Fibroblast of mammary gland (primary cell): ENCODE measurements around the gene SECISBP2.

Source experiments
- DNase-seq: peaks from one replicate; pipeline ENCODE4 v3.0.0-alpha.2; 2010; ENCODE audit warnings: low read depth
- H3K4me3 ChIP-seq: 2 replicates; pipeline ENCODE4 v1.5.1; 2011; ENCODE audit warnings: low read depth, mild to moderate bottlenecking, low read length, moderate library complexity; ENCODE audit not compliant: control insufficient read depth
- CTCF ChIP-seq: conservative IDR thresholded peaks from 2 replicates; pipeline ENCODE4 v1.5.1; 2011; ENCODE audit warnings: low read depth, low read length, inconsistent platforms; ENCODE audit not compliant: control insufficient read depth, insufficient read depth

SECISBP2 gene

GRCh38 chr9:89360465-89360864 lies 42.2 kb downstream of the SECISBP2 start:
- TF ChIP-seq CTCF = no peak
- H3K4me3 ChIP-seq = no peak overlapping the region
- no peak for DNase-seq

DNA sequence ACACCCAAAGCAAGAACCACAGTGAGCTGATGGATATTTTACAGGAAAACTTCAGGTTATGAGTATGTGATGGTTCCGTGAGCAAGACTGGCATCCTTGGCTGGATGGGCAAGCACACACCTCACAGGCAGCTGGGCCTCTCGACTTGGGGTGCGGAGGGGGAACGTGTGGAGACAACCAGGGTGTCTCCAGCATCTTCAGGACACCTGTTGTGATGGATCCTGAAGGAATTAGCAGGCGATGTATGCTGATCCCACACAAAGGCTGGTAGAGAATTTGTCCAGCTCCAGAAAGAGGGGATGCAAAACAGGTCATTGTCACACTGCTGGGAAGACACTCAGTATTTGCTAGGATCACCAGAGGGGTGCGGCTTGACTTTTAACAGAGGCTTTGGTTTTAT lies 42.7 kb downstream of the SECISBP2 start:
- DNase-seq = no peak
- TF ChIP-seq CTCF = no peak
- no peak overlapping the region for H3K4me3 ChIP-seq

DNA sequence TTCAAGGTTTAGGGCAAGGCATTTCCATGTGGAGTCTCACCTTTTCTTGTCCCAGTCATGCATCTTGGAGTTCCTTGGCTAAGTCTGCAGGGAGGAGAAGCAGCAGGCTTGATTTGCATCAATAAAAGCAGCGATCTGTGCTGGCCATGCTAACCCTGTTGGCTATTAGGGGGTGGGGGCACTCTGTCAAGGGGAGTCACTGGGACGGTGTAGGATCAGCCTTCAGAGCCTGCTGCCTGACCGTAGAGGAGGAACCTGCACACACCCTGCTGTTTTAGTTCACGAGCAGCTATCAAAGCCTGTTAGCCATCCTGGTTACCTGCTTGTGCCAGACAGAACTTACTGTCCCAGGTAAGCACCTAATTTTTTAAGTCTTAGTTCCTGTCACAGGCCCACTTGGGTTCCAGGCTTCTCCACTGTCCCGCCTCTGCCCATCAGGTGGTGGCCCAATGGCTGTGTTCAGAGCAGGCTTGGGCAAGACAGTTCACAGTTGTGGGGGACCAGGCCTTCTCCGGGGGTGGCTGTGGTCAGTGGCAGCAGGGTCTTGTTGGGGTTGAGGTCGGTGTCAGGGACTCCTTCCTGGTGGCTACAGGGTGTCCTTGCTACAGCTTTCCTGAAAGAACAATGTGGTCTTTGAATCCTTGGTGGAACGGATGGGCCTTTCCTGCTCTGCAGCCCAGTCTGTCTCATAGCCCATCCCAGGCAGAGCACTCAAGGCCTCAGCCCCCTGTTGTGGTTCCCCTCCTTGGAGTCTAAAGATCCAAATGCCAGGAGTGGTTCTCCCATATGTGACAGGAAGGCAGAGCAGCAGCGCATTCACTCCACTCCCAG lies 43.7 kb downstream of the SECISBP2 start:
- no peak for TF ChIP-seq CTCF
- DNase-seq = no peak
- no peak overlapping the region for H3K4me3 ChIP-seq

DNA sequence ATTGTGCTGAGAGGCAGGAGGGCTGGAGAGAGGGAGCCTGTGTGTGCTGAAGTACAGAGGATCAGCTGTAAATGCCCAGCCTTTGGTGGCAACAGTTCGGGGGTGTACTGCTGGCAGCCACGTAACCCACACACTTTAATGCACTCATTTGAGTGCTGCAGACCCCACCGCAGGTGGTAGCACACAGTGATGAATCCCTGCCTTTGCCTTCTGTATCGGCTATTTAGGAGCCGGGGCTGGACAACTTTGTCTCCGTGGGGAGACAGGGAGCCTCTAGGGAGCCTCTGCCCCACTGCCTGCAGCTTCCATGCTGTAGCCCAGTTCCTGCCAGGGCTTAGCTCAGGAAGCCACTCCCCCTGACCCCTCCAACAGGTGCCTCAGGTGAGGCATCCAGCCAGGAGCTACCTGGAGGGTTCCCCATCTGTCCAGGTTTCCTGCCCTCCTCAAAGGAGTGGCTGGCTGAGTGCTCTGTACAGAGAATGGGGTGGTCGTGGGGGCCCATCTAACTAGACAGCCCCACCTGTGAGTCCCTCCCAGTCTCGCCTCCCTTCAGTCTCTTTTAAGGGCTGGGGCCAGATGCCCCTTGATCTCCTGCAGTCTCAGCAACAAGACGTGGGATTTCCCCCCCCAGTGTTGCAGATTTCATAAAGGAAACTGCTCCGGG lies 44.5 kb downstream of the SECISBP2 start:
- no peak overlapping the region for H3K4me3 ChIP-seq
- no peak for TF ChIP-seq CTCF
- no peak for DNase-seq

GRCh38 chr9:89363311-89363670 lies 45.0 kb downstream of the SECISBP2 start:
- no peak for DNase-seq
- no peak overlapping the region for H3K4me3 ChIP-seq
- TF ChIP-seq CTCF = no peak

- no peak for TF ChIP-seq CTCF
- no peak overlapping the region for H3K4me3 ChIP-seq
- no peak for DNase-seq
Observed at GRCh38 chr9:89363921-89364665, 45.8 kb downstream of the SECISBP2 start.
